ENCODE data around the gene SGPL1.
"Not testable (repeated sequence)": the region's sequence is repeated elsewhere in the genome, so short reads cannot be mapped to it uniquely, and the experiment has no call there.

SGPL1 gene

DNA sequence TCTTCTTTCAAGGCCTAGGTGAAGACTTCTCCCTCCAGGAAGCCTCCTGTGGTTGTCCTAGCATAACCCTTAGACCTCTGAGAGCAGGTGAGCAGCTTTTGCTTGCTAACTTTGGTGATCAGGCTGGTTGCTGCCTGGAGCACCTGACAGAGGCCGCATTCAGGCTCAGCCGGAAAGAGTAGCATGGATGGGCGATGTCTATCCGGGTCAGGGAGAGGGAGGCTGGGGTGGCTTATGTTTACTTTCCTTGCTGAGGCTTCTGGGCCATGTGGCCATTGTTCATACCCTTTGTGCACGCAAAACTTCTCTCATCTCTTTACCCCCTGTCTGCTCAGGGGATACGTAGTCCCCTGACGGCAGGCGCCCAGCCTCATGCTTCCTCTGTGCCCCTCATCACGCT, 100.1 kb downstream of the SGPL1 start:
- H3K4me3 ChIP-seq (ENCODE audit: low read depth, low read length), result no peak overlapping the region
- no peaks in the 10 kb centered on the region for H3K36me3 ChIP-seq (ENCODE audit: control insufficient read depth, insufficient read depth, low read length)
- H3K27ac ChIP-seq (ENCODE audit: low read depth, low read length), result no peak overlapping the region
- no peaks in the 10 kb centered on the region; the same call in 1 of the 2 replicates for H3K27me3 ChIP-seq (ENCODE audit: control insufficient read depth, insufficient read depth, low read length)
- H3K9me3 ChIP-seq (ENCODE audit: control insufficient read depth, insufficient read depth, low read depth, low read length), result no peaks in the 10 kb centered on the region
- no peaks in the 10 kb centered on the region for H3K4me1 ChIP-seq (ENCODE audit: control insufficient read depth, insufficient read depth, low read length)
- no peak overlapping the region for H3K9ac ChIP-seq (ENCODE audit: low read length)

GRCh38 chr10:70916241-70916640, 100.5 kb downstream of the SGPL1 start:
- Histone ChIP-seq H3K36me3 (ENCODE audit: control insufficient read depth, insufficient read depth, low read length) (no peaks in the 10 kb centered on the region), H3K9ac (ENCODE audit: low read length) (no peak overlapping the region), H3K27me3 (ENCODE audit: control insufficient read depth, insufficient read depth, low read length) (no peaks in the 10 kb centered on the region; the same call in 1 of the 2 replicates), H3K4me3 (ENCODE audit: low read depth, low read length) (no peak overlapping the region), H3K27ac (ENCODE audit: low read depth, low read length) (no peak overlapping the region), H3K4me1 (ENCODE audit: control insufficient read depth, insufficient read depth, low read length) (no peaks in the 10 kb centered on the region), H3K9me3 (ENCODE audit: control insufficient read depth, insufficient read depth, low read depth, low read length) (no peaks in the 10 kb centered on the region)

GRCh38 chr10:70917226-70917625, 101.5 kb downstream of the SGPL1 start:
- Histone ChIP-seq H3K27ac (ENCODE audit: low read depth, low read length) (no peak overlapping the region), H3K4me1 (ENCODE audit: control insufficient read depth, insufficient read depth, low read length) (no peaks in the 10 kb centered on the region), H3K4me3 (ENCODE audit: low read depth, low read length) (no peak overlapping the region), H3K9ac (ENCODE audit: low read length) (no peak overlapping the region), H3K36me3 (ENCODE audit: control insufficient read depth, insufficient read depth, low read length) (no peaks in the 10 kb centered on the region), H3K27me3 (ENCODE audit: control insufficient read depth, insufficient read depth, low read length) (no peaks in the 10 kb centered on the region; the same call in 1 of the 2 replicates), H3K9me3 (ENCODE audit: control insufficient read depth, insufficient read depth, low read depth, low read length) (no peaks in the 10 kb centered on the region)

DNA sequence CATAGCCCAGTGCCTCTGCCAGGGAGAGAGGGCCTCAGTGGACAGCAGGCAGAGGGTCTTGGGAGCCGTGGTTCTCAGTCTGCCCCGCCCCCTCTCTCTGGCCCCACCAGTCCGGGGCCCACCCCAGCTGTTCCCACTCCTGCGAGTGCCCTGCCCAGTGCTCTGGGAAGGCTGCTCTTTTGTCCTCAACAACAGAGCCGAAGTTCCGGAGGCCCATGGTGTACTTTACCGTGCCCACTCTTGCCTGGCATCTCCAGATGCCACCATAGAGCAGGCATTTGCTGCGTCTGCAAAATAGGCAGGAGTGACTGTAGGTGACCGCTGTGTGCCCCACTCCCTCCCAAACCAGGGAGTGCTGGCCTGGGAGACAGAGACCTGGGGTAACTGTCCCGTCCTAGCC, 101.9 kb downstream of the SGPL1 start:
- no peaks in the 10 kb centered on the region for H3K4me1 ChIP-seq (ENCODE audit: control insufficient read depth, insufficient read depth, low read length)
- no peak overlapping the region for H3K4me3 ChIP-seq (ENCODE audit: low read depth, low read length)
- no peaks in the 10 kb centered on the region; the same call in 1 of the 2 replicates for H3K27me3 ChIP-seq (ENCODE audit: control insufficient read depth, insufficient read depth, low read length)
- H3K27ac ChIP-seq (ENCODE audit: low read depth, low read length), result no peak overlapping the region
- H3K36me3 ChIP-seq (ENCODE audit: control insufficient read depth, insufficient read depth, low read length), result no peaks in the 10 kb centered on the region
- no peaks in the 10 kb centered on the region for H3K9me3 ChIP-seq (ENCODE audit: control insufficient read depth, insufficient read depth, low read depth, low read length)
- H3K9ac ChIP-seq (ENCODE audit: low read length), result no peak overlapping the region

DNA sequence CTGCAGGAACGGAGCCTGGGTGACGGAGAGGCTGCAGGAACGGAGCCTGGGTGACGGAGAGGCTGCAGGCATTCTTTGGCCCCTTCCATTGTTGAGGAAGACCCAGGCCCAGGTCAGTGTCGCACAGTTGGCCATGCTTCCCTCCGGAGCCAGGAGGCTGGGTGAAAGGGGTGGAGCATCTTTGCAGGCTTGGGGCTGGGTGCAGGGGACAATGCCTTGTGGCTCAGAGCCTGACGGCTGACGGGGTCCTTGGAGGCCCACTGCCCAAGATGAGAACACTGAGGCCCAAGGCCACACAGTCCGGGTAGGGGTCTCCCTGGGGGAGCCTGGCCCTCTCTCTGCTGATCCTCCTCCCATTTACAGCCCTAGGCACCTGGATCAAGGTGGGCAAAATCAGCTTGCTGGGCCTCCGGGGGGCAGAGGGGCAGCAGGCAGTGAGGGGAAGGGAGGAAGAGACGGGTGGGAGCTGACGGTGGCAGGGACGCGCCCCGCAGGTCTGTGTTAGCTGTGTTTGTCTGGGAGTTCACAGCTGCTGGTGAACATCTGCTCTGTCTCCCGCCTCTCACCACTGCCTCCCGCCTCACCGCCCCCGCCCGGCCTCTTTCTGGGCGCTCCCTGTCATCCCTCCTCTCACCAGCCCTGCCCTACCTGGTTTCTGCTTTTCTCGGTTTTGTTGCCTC, 103.2 kb downstream of the SGPL1 start:
- Histone ChIP-seq H3K4me1 (ENCODE audit: control insufficient read depth, insufficient read depth, low read length) (no peaks in the 10 kb centered on the region), H3K4me3 (ENCODE audit: low read depth, low read length) (no peak overlapping the region), H3K36me3 (ENCODE audit: control insufficient read depth, insufficient read depth, low read length) (no peaks in the 10 kb centered on the region), H3K9ac (ENCODE audit: low read length) (no peak overlapping the region), H3K27ac (ENCODE audit: low read depth, low read length) (no peak overlapping the region), H3K27me3 (ENCODE audit: control insufficient read depth, insufficient read depth, low read length) (no peaks in the 10 kb centered on the region; the same call in 1 of the 2 replicates), H3K9me3 (ENCODE audit: control insufficient read depth, insufficient read depth, low read depth, low read length) (no peaks in the 10 kb centered on the region)

- H3K9me3 ChIP-seq (ENCODE audit: control insufficient read depth, insufficient read depth, low read depth, low read length); H3K4me1 ChIP-seq (ENCODE audit: control insufficient read depth, insufficient read depth, low read length); H3K27ac ChIP-seq (ENCODE audit: low read depth, low read length); H3K9ac ChIP-seq (ENCODE audit: low read length); H3K36me3 ChIP-seq (ENCODE audit: control insufficient read depth, insufficient read depth, low read length); H3K27me3 ChIP-seq (ENCODE audit: control insufficient read depth, insufficient read depth, low read length); H3K4me3 ChIP-seq (ENCODE audit: low read depth, low read length): not testable (repeated sequence)
Measured at GRCh38 chr10:70919906-70920305, 104.2 kb downstream of the SGPL1 start.

- Histone ChIP-seq H3K9me3 (ENCODE audit: control insufficient read depth, insufficient read depth, low read depth, low read length) (no peaks in the 10 kb centered on the region), H3K27me3 (ENCODE audit: control insufficient read depth, insufficient read depth, low read length) (no peaks in the 10 kb centered on the region), H3K36me3 (ENCODE audit: control insufficient read depth, insufficient read depth, low read length) (no peaks in the 10 kb centered on the region), H3K27ac (ENCODE audit: low read depth, low read length) (no peak overlapping the region), H3K4me1 (ENCODE audit: control insufficient read depth, insufficient read depth, low read length) (no peaks in the 10 kb centered on the region), H3K4me3 (ENCODE audit: low read depth, low read length) (no peak overlapping the region), H3K9ac (ENCODE audit: low read length) (no peak overlapping the region)
Measured at GRCh38 chr10:70920519-70920918, 104.8 kb downstream of the SGPL1 start.

DNA sequence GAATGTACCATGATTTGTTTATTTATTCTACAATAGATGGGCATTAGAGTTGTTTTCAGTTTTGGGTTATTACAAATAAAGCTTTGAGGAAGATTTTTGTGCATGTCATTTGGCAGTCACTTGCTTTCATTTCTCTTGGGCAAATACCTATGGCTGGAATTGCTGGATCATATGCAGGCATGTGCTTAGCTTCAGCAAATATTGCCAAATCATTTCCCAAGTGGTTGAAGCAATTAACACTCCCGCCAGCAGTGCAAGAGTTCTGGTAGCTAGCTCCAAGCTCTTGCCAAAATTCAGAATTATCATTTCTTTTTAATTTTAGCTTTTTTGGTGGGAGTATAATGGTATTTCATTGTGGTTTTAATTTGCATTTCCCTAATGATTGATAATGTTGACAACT, 105.5 kb downstream of the SGPL1 start:
- no peaks in the 10 kb centered on the region for H3K36me3 ChIP-seq (ENCODE audit: control insufficient read depth, insufficient read depth, low read length)

DNA sequence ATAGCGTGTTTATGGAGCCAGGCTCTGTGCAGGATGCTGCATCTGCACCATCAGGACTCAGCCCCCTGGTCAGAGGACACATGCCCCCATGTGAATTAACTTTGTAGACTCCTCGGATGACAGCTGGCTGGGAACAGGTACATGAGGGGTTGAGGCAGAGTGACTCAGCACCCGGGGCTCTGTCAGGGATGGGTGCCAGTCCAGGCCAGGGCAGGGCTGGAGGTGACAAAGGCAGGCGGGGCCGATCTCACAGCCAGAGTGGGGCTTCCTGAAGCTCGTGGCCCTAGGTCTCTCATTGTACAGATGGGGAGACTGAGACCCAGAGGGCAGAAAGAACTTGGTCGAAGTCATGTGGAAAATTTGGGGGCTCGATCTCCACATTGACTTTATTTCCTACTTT, 107.9 kb downstream of the SGPL1 start:
- Histone ChIP-seq H3K27me3 (ENCODE audit: control insufficient read depth, insufficient read depth, low read length) (no peaks in the 10 kb centered on the region; the same call in 1 of the 2 replicates), H3K9ac (ENCODE audit: low read length) (no peak overlapping the region), H3K9me3 (ENCODE audit: control insufficient read depth, insufficient read depth, low read depth, low read length) (no peaks in the 10 kb centered on the region), H3K27ac (ENCODE audit: low read depth, low read length) (no peak overlapping the region), H3K36me3 (ENCODE audit: control insufficient read depth, insufficient read depth, low read length) (no peaks in the 10 kb centered on the region), H3K4me3 (ENCODE audit: low read depth, low read length) (no peak overlapping the region), H3K4me1 (ENCODE audit: control insufficient read depth, insufficient read depth, low read length) (no peaks in the 10 kb centered on the region)

More for the DNA sequence above, 105.5 kb downstream of the SGPL1 start:
- Histone ChIP-seq H3K4me1 (ENCODE audit: control insufficient read depth, insufficient read depth, low read length) (no peaks in the 10 kb centered on the region), H3K9ac (ENCODE audit: low read length) (no peak overlapping the region), H3K9me3 (ENCODE audit: control insufficient read depth, insufficient read depth, low read depth, low read length) (no peaks in the 10 kb centered on the region), H3K27me3 (ENCODE audit: control insufficient read depth, insufficient read depth, low read length) (no peaks in the 10 kb centered on the region; the same call in 1 of the 2 replicates), H3K4me3 (ENCODE audit: low read depth, low read length) (no peak overlapping the region), H3K27ac (ENCODE audit: low read depth, low read length) (no peak overlapping the region)

GRCh38 chr10:70925377-70926225, 109.9 kb downstream of the SGPL1 start:
- no peak overlapping the region for H3K27ac ChIP-seq (ENCODE audit: low read depth, low read length)
- H3K36me3 ChIP-seq (ENCODE audit: control insufficient read depth, insufficient read depth, low read length), result no peaks in the 10 kb centered on the region
- no peaks in the 10 kb centered on the region; the same call in 1 of the 2 replicates for H3K27me3 ChIP-seq (ENCODE audit: control insufficient read depth, insufficient read depth, low read length)
- no peaks in the 10 kb centered on the region for H3K9me3 ChIP-seq (ENCODE audit: control insufficient read depth, insufficient read depth, low read depth, low read length)
- H3K9ac ChIP-seq (ENCODE audit: low read length), result no peak overlapping the region
- no peak overlapping the region for H3K4me3 ChIP-seq (ENCODE audit: low read depth, low read length)
- no peaks in the 10 kb centered on the region for H3K4me1 ChIP-seq (ENCODE audit: control insufficient read depth, insufficient read depth, low read length)
